Endodermal cell (in vitro differentiated cells): Measurements from ENCODE around the gene CECR2. TPM values are rescaled to one million over a fixed set of nuclear protein-coding genes. Genes with fewer than 3 reads are reported as not detected.
A peak's percentile ranks its signal among the peaks of the same experiment; 100 is the strongest.

ENCODE experiments used
- DNase-seq: peaks from one replicate; pipeline ENCODE4 v3.0.0-alpha.2; 2017
- H3K27ac ChIP-seq: 2 replicates; pipeline ENCODE4 v1.5.1; 2013; ENCODE audit warnings: mild to moderate bottlenecking, low read depth, low read length, moderate library complexity
- H3K27me3 ChIP-seq: 2 replicates; pipeline ENCODE4 v1.6.1; 2013; ENCODE audit warnings: mild to moderate bottlenecking, low read length, moderate library complexity; ENCODE audit not compliant: insufficient read depth, control insufficient read depth, poor library complexity, severe bottlenecking
- H3K36me3 ChIP-seq: 2 replicates; pipeline ENCODE4 v1.7.0; 2013; ENCODE audit warnings: mild to moderate bottlenecking, low read length, moderate library complexity; ENCODE audit not compliant: control insufficient read depth, insufficient read depth
- H3K4me1 ChIP-seq: one replicate; pipeline ENCODE4 v1.7.0; 2013; ENCODE audit warnings: low read length; ENCODE audit not compliant: control insufficient read depth, insufficient read depth
- H3K4me3 ChIP-seq: 2 replicates; pipeline ENCODE4 v1.5.1; 2013; ENCODE audit warnings: mild to moderate bottlenecking, low read length, moderate library complexity
- H3K9ac ChIP-seq: 2 replicates; pipeline ENCODE4 v1.6.1; 2013; ENCODE audit warnings: mild to moderate bottlenecking, low read length, moderate library complexity; ENCODE audit not compliant: poor library complexity, severe bottlenecking; ENCODE audit errors: extremely low read depth
- H3K9me3 ChIP-seq: 2 replicates; pipeline ENCODE4 v1.6.1; 2013; ENCODE audit warnings: mild to moderate bottlenecking, low read length, moderate library complexity; ENCODE audit not compliant: control insufficient read depth
- H3K27ac Mint-ChIP-seq: 2 replicates; pipeline ENCODE4 v1.8.0; 2020; ENCODE audit warnings: mixed read lengths
- H3K27me3 Mint-ChIP-seq: 2 replicates; pipeline ENCODE4 v1.8.0; 2021; ENCODE audit warnings: mild to moderate bottlenecking, mixed read lengths; ENCODE audit not compliant: insufficient read depth
- H3K36me3 Mint-ChIP-seq: 2 replicates; pipeline ENCODE4 v1.8.0; 2020; ENCODE audit warnings: low read depth, mixed read lengths
- H3K4me1 Mint-ChIP-seq: 2 replicates; pipeline ENCODE4 v1.8.0; 2020; ENCODE audit warnings: mixed read lengths
- H3K4me3 Mint-ChIP-seq: 2 replicates; pipeline ENCODE4 v1.8.0; 2020; ENCODE audit warnings: mild to moderate bottlenecking, moderate library complexity, mixed read lengths
- H3K9me3 Mint-ChIP-seq: 2 replicates; pipeline ENCODE4 v1.8.0; 2020; ENCODE audit warnings: mild to moderate bottlenecking, mixed read lengths
- WGBS, 2 experiments: methylation state at CpG; one replicate each; pipeline versions ENCODE4 v1.1.5 to v1.1.7; 2013; ENCODE audit warnings: missing lambda C conversion rate in 2 of 2, mixed read lengths in 1 of 2; ENCODE audit not compliant: insufficient coverage in 1 of 2, insufficient read length in 1 of 2; 5-methylcytosine and 5-hydroxymethylcytosine counted together
- total RNA-seq, 2 donors: library from RNA; stranded (reverse); fragmentation: NEBNext Ultra II Directional in 1 of 2; extraction: Animal tissue kit (Norgen Biotek cat#: 25700) in 1 of 2; gene quantifications; 2 replicates in 1 of 2; 3 replicates in 1 of 2; pipeline ENCODE4 v1.2.1, GENCODE V29; 2021
- TF ChIP-seq, protein P1 (sequence below): fragments of 200-600 bp; sonication (generic); conservative IDR thresholded peaks from 2 replicates; pipeline ENCODE4 v1.5.0; 2021; ENCODE audit warnings: antibody characterized with exemption, mild to moderate bottlenecking

The CECR2 gene
- total RNA-seq, 2 donors from 2014 or later: 98.9 to 105 TPM

- Mint-ChIP-seq H3K27me3 (no peaks in the 10 kb centered on the region), H3K36me3 (peaks cover 10% of the 10 kb centered on the region), H3K9me3 (no peaks in the 10 kb centered on the region), H3K27ac (no peak overlapping the region), H3K4me3 (no peak overlapping the region), H3K4me1 (peaks cover 19% of the 10 kb centered on the region)
- TF ChIP-seq, protein P1, sequence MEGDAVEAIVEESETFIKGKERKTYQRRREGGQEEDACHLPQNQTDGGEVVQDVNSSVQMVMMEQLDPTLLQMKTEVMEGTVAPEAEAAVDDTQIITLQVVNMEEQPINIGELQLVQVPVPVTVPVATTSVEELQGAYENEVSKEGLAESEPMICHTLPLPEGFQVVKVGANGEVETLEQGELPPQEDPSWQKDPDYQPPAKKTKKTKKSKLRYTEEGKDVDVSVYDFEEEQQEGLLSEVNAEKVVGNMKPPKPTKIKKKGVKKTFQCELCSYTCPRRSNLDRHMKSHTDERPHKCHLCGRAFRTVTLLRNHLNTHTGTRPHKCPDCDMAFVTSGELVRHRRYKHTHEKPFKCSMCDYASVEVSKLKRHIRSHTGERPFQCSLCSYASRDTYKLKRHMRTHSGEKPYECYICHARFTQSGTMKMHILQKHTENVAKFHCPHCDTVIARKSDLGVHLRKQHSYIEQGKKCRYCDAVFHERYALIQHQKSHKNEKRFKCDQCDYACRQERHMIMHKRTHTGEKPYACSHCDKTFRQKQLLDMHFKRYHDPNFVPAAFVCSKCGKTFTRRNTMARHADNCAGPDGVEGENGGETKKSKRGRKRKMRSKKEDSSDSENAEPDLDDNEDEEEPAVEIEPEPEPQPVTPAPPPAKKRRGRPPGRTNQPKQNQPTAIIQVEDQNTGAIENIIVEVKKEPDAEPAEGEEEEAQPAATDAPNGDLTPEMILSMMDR: no peak
- Histone ChIP-seq H3K4me1 (no peaks in the 10 kb centered on the region), H3K36me3 (no peaks in the 10 kb centered on the region), H3K27me3 (no peaks in the 10 kb centered on the region), H3K4me3 (no peak overlapping the region), H3K9ac (no peak overlapping the region), H3K27ac (no peak overlapping the region), H3K9me3 (no peaks in the 10 kb centered on the region)
- no peak for DNase-seq
Observed at GRCh38 chr22:17402293-17402692, 33.0 kb downstream of the CECR2 start.

DNA sequence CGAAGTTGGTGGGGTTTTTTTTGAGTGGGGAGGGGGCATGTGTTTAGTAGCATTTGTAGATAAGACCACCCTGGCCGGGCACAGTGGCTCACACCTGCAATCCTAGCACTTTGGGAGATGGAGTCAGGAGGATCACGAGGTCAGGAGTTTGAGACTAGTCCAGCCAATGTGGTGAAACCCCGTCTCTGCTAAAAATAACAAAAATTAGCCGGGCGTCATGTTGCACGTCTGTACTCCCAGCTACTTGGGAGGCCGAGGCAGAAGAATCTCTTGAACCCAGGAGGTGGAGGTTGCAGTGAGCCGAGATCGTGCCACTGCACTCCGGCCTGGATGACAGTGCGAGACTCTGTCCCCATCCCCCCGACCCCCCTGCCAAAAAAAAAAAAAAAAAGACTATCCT is 34.6 kb downstream of the CECR2 start:
- H3K4me1 ChIP-seq: no peaks in the 10 kb centered on the region
- TF ChIP-seq, protein P1: no peak
- H3K9me3 ChIP-seq: no peaks in the 10 kb centered on the region
- peak overlapping the region; percentile 16 for H3K27ac Mint-ChIP-seq
- H3K36me3 Mint-ChIP-seq: peaks cover 10% of the 10 kb centered on the region
- DNase-seq: no peak
- H3K27ac ChIP-seq: no peak overlapping the region
- H3K4me1 Mint-ChIP-seq: peaks cover 27% of the 10 kb centered on the region
- no peaks in the 10 kb centered on the region for H3K9me3 Mint-ChIP-seq
- H3K27me3 Mint-ChIP-seq: no peaks in the 10 kb centered on the region
- 96 to 98% methylated on average over 11 to 13 of the region's 13 CpGs for WGBS, 2 experiments
- no peak overlapping the region for H3K9ac ChIP-seq
- H3K27me3 ChIP-seq: no peaks in the 10 kb centered on the region
- H3K4me3 ChIP-seq: no peak overlapping the region
- no peaks in the 10 kb centered on the region for H3K36me3 ChIP-seq
- H3K4me3 Mint-ChIP-seq: no peak overlapping the region

DNA sequence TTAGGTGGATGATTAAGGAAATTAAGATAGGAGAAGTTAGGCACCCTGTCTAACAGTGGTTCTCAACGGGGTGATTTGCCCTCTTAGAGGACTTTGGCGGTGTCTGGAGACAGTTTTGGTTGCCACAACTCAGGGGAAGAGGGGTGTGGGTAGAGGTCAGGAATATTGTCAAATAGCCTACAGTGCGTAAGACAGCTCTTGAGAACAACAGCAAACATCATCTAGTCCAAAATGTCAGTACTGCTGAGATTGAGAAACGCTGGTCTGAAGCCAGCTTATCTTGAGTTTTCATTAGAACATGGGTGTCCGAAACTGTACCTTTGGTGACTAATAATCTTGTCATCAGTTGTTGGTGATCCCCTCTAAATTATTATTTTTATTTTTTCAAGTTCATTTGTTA is 38.4 kb downstream of the CECR2 start:
- no peaks in the 10 kb centered on the region for H3K9me3 ChIP-seq
- no peaks in the 10 kb centered on the region for H3K36me3 ChIP-seq
- Mint-ChIP-seq H3K4me1 (peaks cover 33% of the 10 kb centered on the region), H3K9me3 (no peaks in the 10 kb centered on the region), H3K36me3 (no peaks in the 10 kb centered on the region), H3K27me3 (no peaks in the 10 kb centered on the region), H3K27ac (peak overlapping the region; percentile 32), H3K4me3 (no peak overlapping the region)
- TF ChIP-seq, protein P1: no peak
- no peak for DNase-seq
- H3K9ac ChIP-seq: no peak overlapping the region
- no peak overlapping the region for H3K4me3 ChIP-seq
- 96 to 97% methylated on average over 4 to 5 of the region's 5 CpGs for WGBS, 2 experiments
- no peak overlapping the region for H3K27ac ChIP-seq
- H3K4me1 ChIP-seq: no peaks in the 10 kb centered on the region
- no peaks in the 10 kb centered on the region for H3K27me3 ChIP-seq
